ENCODE data around the gene MRC1. TPM values are rescaled to one million over a fixed set of nuclear protein-coding genes. Genes with fewer than 3 reads are reported as not detected.

The MRC1 gene
- total RNA-seq: 10.6 and 23.8 TPM in 2 replicates

DNA sequence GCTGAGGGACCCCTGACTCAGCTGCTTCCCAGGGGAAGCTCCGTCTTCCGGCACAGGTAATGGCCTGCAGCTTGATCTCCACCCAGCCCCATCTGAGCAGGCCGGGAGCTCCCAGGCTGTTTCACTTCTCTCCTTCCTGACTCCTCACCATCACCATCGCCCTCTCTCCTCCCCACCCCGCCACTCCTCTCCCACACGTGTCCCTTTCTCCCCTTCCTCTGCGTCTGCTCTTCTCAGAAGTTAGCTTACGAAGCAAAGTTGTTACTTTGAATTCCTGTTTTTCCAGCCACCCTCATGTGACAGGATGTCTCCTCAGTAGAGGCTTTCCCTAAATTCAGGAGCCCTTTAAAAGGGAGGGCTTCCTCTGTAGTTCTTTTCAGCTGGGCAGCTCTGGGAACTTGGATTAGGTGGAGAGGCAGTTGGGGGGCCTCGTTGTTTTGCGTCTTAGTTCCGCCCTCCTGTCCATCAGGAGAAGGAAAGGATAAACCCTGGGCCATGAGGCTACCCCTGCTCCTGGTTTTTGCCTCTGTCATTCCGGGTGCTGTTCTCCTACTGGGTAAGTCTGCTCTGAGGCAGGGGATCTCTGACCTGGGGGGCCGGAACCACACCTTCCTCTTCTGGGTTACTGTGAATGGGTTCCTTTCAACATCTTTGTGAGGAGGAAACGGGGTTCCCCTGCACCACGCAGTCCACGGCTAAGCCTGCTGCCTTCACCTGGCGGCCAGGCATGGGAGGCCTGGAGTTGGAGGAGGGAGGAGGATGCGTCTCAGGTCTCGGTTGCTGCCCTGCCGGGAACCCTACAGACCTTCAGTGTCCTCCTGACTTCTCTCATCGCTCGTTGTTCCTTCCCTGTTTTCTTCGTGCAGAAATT, at the start of gene MRC1:
MRC1 (plus strand) TSS at position 378 of the 871 bp plus-strand sequence; CDS start at position 496, 118 bp downstream.
- DNase-seq (ENCODE audit: extremely low read depth, low read depth, low spot score): no peak

DNA sequence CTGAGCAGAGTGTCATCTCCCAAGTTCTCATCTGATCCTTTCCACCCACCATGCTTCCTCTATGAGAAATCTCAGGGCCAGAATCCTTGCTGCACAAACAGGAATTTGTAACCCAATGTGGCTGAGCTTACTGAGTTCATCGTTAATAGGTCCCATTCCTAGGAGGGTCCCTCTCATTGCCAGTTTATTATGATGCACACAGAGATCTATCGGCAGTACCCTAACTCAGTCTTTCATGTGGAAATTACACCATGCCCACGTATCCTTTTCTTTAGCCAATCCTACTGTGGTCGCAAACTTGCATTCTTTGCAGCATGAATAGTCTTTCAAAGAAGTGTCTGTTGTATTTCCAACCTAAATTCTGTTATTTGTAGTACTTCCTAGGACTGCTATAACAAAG, 45.0 kb upstream of the MRC1 start:
- DNase-seq (ENCODE audit: extremely low read depth, low read depth, low spot score): no peak

DNA sequence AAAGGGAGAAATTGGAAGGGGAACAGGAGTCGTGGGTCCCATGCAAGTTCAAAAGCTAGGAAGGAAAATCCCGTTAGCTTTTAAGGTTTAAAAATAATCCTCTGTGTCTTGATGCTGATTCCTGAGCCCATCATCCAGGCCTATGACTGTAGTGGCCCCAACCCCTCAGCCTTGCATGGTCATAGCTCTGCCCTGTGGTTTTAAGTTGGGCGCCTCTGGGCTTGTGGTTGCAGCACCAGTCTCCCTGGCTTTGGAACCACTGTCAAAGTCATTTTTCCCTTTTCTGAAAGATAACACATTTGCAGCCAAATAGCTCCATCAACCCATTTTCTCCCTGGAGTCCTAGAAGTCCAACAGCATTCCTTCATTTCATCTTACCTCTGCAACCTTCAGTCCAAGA, 43.5 kb upstream of the MRC1 start:
- no peak for DNase-seq (ENCODE audit: extremely low read depth, low read depth, low spot score)

DNA sequence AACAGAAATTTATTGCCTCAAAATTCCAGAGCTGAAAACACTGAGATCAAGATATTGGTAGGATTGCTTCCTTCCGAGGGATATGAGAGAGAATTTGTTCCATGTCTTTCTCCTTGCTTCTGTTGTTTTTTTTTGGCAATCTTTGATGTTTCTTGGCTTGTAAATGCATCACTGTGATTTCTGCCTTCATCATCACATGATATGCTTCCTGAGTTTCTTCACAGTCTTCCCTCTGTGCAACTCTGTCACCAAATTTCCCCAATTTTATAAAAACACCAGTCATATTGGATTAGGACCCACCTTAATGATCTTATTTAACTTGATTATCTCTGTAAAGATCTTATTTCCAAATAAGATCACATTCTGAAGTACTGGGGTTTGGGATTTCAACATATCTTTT, 42.4 kb upstream of the MRC1 start:
- no peak for DNase-seq (ENCODE audit: extremely low read depth, low read depth, low spot score)

DNA sequence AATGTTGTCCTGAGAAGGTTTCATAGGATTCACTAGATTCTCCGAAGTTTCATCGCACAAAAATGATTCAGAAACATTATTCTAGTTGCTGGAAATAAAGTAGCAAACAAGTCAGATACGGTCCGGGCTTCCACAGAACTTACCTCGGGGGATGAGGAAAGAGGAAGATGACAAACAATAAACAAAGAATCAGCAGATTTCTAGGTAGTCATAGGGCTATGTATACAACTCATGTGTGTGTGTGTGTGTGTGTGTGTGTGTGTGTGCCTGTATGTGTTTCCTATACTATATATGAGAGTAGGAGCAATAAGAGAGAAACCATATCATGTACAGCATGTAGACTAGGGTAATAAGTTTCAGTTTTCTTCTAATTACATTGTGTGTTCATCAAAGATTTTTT, 40.7 kb upstream of the MRC1 start:
- DNase-seq (ENCODE audit: extremely low read depth, low read depth, low spot score): no peak

DNA sequence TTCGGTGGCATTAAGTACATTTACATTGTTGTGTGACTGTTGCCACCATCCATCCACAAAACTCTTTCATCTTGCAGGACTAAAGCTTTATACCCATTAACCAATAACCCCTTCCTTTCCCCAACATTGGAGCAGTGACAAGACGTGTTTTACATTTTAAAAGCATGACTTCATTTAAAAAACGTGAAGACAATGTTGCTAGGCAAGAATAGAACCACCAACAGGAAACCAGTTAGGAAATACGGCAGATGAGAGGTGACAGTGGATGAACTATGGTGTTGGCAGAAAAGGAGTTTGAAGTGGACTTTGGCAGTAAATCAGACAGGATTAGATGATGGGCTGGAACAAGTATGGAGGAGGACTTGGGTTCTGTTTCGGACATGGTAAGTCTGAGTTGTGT, 40.2 kb upstream of the MRC1 start:
- DNase-seq (ENCODE audit: extremely low read depth, low read depth, low spot score): peak; percentile 34

DNA sequence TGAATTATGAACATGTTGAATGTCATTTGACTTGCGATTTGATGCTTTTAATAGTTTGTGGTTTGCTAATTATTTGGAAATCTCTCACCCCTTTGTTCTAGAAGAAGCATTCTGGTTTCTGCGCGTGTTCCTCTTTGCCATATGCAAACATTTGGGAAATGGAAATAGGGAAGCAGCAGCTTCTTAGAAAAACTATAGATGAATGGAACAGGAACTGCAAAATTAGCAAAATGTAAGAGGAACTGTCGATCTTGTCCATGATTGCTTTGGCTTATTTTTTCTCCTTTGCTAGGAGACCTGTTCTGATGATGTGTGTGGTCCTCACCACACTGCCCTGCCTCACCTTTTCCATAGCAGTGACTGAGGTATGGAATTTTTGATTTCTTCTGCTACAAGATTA, 38.1 kb upstream of the MRC1 start:
- DNase-seq (ENCODE audit: extremely low read depth, low read depth, low spot score): no peak

DNA sequence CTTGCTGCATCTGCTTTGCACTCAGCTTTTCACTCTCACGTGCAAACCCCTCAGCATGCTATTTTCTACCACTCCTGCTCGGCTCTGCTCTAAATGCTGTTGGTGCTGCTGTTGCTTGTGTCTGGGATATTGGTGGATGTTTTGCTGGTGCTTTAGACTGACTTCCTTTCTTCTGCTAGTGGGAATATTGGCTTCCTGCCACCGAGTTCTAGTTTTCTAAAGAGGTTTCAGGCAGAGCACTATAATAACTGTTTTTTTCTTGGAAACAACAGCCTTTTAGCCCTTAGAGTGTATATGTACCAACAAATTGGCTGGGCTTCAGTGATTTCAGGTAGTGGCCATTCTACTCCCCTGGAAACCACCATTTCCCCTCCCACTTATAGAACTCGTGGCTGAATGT, 29.4 kb upstream of the MRC1 start:
- DNase-seq (ENCODE audit: extremely low read depth, low read depth, low spot score): no peak

DNA sequence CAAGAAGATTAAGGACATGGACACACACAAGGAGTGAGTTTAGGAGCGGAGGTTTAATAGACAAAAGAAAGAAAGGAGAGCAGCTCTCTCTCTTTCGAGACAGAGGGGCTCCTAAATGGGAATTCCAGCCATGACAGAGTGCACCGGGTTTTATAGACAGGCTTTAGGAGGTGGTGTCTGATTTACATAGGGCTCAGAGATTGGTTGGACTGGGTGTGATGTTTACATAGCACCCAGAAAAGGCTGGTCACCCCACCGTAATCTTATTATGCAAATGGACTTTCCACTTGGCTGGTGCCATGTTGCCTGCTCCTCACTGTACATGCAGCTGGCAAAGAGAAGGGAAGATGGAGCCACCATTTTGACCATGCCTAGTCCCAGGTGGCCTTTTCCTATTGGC, 28.4 kb upstream of the MRC1 start:
- no peak for DNase-seq (ENCODE audit: extremely low read depth, low read depth, low spot score)

DNA sequence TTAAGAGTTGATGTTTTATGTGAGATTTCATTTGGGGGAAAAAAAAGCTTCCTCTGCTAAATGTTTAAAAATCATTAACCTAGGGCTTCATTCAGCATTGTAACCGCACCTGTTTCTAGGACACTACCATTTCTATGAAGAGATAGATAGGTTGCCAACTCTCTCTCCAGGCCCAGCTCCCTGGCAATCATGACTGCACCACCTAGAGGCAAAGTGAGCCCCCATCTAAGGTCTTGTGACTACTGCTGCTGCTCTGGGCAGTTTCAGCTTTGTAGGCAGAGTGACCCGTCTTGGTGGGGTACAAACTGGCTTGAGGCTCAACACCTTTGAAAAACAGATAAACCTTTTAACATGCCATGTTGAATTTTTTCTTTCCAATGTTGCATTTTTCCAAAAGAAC, 27.3 kb upstream of the MRC1 start:
- DNase-seq (ENCODE audit: extremely low read depth, low read depth, low spot score): no peak

DNA sequence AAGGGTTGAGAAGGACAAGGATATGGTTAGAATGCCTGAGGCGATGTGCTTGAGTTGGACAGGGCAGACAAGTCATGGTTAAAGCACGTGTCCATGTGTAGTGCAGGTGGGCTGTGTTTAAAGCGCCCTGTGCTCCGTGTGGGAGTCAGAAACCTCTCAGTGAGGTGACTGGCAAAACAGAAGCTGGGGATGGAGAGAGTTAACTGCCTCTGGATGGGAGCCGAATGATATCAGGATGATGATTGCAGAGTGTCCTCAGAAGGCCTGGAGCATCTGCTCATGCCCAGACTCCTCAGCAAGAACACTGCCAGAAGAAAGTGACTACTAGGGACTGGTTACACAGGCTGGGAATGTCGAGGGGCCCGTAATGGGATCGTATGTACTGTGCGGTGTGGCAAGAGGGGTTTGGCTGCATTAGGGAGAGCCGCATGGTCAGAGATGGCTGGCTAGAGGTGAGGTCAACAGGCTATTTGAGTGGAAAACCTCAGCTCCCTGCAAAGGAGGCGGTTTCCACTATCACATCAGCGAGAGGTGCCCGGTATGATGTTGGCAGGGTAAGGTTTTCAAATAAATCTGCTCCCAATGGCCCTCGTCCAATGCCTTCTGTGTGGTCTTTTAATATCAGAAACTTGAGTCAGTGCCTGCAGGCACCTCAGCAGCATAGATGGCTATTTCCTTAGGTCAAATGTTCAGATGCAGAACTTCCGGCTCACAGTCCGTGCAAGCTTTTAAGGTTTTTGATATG, 26.1 kb upstream of the MRC1 start:
- DNase-seq (ENCODE audit: extremely low read depth, low read depth, low spot score): peak; percentile 90

DNA sequence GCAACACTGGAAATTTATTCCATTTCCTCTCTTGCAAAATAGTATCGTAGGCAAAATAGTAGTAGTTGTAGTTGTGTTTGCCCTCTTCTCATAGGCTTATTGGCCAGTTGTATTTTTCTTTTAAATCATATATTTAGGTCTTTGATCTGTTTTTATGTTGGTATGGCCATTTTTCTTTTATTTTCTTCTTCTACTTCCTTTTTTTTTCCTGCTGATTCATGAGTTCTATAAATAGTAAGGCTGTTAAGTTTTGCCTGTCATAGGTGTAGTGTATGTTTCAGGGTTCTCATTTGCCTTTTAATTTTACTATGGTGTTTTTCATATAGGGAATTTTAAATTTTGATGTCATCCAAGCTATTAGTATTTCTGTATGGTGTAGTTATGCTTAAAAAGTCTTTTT, 25.4 kb upstream of the MRC1 start:
- DNase-seq (ENCODE audit: extremely low read depth, low read depth, low spot score): no peak

DNA sequence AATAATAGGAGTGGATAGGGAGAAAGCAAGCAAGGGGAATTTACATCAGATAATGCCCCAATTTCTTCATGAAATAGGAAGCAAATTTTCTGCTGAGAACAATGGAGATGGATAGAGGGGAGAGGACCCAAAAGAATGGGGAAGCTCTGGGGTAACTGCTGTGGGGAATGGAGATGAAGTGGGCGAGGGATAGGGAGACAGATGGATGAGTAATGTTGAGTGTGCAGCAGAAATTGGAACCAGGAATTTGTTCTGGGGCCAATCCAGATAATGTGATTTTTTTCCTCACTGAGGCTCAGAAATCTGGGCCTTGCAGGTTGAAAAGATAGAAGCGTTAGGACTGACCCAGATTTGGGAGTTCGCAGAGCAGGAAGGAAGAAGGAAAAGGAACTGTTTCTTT, 24.5 kb upstream of the MRC1 start:
- no peak for DNase-seq (ENCODE audit: extremely low read depth, low read depth, low spot score)

DNA sequence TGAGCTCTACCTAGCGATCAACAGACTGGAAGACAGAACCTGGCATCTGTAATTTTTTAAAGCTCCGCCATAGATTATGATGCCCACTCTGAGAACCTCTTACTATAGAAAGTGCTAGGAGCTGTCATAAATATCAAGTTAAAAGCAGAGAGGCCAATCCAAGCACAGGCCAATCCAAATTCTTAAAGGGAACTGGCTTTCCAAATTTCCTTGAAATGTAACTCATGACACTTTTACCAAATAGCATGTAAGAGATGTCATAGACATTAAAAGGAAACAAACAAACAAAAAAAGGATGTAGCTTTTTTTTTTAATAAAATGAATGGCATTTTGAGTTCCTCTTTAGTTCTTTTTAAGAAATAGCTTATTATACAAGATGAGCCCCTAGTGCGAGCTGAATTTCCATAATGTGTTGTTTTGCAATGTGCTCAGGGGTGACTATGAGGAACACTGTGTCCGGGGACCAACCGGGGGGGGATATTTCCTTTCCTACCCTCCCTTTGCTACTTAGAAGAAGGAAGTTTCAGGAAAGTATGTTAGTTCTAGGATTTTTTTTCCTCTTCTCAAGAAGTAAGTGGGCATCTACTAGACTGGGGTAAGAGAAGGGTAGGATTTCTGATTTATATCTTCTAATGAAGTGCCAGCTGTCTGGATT, 23.7 kb upstream of the MRC1 start:
- no peak for DNase-seq (ENCODE audit: extremely low read depth, low read depth, low spot score)

DNA sequence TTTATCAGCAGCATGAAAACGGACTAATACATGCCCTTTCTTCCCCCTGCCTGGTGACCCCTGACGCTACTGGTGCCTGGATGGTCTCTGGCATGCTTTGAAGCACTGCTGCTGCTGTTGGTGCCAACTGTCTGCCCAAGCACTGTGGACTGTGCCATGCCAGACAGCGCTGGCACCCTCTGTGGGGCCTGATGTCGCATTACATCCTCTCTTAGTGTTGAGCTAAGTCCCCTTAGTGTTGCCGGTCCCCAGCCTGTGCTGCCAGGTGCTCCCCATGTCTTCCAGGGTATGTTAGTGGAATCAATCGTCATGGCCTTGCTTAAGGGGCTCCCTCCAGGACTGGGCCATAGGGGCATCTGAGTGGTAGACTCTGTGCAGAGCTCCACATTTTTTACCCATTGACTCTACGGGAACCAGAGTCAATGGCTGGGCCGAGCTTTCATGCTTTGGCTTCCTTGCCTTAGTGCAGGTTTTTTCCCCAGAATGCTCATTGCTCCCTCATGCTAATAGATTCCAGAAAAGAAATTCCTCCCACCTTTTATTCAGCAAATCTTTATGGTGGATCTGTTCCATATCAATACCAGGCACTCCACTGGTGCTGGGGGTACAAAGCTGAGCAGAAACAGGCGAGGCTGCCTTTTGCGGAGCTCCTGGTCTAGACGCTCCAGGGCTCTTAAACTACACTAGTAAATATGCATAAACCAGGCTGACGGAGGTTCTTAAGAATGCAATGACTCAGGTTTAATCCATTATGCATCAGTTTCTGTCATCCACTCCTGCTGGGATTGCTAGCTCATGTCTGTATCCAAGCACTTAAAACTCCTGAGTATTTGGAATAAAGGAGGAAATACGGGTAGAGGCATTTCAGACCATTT, 21.8 kb upstream of the MRC1 start:
- DNase-seq (ENCODE audit: extremely low read depth, low read depth, low spot score): peak; percentile 83

DNA sequence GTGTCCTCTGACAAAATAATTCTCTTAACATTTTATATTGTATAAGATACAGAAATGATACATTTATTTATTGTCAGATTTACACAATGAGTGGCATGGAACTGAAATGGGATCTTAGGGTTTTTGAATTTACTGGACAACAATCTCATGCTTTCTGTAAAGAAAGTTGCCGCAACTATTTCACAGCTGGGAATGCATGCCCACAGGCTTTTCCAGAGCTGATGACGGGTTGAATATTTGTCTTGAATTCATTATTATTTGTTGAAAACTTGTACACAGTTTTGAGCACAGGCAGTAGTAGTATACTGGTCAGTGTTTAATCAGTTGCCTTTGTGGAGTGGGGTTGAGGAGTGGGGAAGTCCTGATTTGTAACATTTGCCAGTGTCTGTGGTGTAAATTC, 20.5 kb upstream of the MRC1 start:
- DNase-seq (ENCODE audit: extremely low read depth, low read depth, low spot score): no peak

DNA sequence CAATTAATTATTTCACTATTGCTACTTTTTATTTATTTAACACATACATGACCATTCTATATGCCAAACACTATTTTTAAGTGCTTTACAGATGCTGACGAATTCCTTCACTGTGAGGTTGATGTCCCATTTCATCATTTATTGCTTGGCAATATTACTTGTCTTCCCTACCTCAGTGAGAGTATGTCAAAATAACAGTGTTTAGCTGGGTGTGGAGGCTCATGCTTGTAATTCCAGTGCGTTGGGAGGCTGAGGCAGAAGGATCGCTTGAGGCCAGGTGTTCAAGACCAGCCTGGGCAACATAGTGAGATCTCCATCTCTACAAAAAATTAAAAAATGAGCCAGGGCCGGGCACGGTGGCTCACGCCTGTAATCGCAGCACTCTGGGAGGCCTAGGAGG, 19.8 kb upstream of the MRC1 start:
- no peak for DNase-seq (ENCODE audit: extremely low read depth, low read depth, low spot score)

DNA sequence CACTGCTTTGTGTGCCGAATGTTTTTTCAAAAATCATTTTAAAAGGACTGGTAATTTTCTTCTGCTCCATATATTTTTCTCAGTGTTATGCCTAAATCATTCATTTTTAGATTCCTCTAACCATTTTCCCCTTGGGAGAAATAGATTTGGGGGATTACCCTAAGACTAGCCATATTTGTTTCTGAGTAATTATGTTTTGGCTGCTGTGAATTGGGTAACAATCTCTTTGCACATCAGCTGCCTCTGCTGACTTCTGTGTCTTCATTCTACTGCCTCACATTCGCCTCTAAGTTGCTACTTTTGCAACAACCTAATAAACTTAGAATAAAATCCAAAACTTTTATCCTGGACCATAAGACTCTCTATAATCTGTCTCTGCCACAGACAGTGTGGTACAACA, 18.5 kb upstream of the MRC1 start:
- DNase-seq (ENCODE audit: extremely low read depth, low read depth, low spot score): no peak

DNA sequence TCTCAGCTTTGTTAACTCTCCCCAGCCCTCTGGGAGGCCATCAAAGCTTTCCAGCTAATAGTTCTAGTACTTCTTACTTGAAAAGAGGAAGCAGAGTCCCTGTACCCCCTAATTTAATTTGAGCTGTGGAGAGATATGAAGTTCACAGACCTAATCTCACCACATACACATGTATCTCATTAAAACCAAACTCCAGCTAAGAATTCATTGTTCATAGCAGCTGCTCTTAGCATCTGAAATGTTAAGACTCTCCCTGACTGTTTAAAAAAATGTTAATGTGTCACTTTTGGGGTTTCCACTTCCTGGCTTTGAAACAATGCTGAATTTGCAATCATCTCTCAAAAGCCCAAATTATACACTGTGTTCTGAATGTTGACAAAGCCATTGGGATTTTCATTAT, 16.2 kb upstream of the MRC1 start:
- no peak for DNase-seq (ENCODE audit: extremely low read depth, low read depth, low spot score)

DNA sequence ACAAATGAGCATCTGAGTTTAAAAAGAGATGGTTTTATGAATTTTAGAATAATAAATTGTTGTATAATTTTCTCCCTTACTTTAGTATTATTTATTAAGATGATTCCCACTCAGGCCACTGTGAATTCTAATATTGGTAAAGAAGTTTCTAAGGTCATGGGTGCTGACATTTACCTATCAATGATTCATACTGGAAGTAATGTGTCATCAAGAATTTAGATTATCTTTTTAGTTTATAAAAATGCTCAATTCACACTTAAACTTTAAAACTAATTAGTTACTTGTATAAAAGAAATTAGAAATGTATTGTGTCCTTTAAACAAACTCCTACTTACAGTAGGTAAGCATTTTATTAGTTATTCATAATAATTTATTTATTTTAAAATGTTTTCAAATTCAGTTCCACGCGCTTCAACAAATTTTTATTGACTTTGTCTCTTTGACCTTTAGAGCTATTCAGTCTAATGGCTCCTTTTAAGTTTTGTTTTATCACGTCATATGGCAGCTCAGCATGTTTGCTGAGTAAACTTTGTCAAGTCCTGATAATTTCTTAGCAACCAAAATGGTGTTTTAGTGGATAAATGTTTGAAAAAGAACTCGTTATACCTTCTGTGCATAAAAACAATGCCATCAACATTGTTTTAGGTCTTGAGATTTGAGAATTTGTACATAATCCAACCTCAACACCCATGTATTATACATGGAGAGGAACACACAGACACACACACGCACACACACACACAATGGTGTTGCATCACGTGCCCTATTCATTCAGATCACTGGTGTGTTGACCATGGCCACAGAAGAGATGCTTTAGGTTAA, 15.1 kb upstream of the MRC1 start:
- no peak for DNase-seq (ENCODE audit: extremely low read depth, low read depth, low spot score)
